Adrenal gland (tissue), 12 donors: Measurements from ENCODE around the gene APOL6. TPM values are rescaled to one million over a fixed set of nuclear protein-coding genes. Genes with fewer than 3 reads are reported as not detected.

Source experiments
- DNase-seq, 7 donors: peaks; one replicate each; pipeline ENCODE4 v3.0.0-alpha.2; 2019 to 2020
- H3K27ac ChIP-seq, 5 donors: fragments of 200-600 bp; sonication (generic) in 4 of 5; 1 replicate in 3 of 5; 2 replicates in 2 of 5; pipeline versions ENCODE4 v1.5.1 to v1.8.0; 2016 to 2020; ENCODE audit warnings: mild to moderate bottlenecking in 1 of 5
- H3K27me3 ChIP-seq: fragments of 200-600 bp; 2 replicates; pipeline ENCODE4 v1.8.0; 2021
- H3K36me3 ChIP-seq, 2 donors: fragments of 200-600 bp; replicated peaks in 1 of 2; 1 replicate in 1 of 2; 2 replicates in 1 of 2; pipeline versions ENCODE4 v1.5.1 to v1.8.0; 2018 to 2022
- H3K4me1 ChIP-seq, 2 donors: fragments of 200-600 bp; replicated peaks in 1 of 2; 1 replicate in 1 of 2; 2 replicates in 1 of 2; pipeline versions ENCODE4 v1.5.1 to v1.8.0; 2018 to 2021
- H3K4me3 ChIP-seq, 4 donors: fragments of 200-600 bp; sonication (generic) in 3 of 4; one replicate each; pipeline ENCODE4 v1.5.1; 2016 to 2018
- H3K9me3 ChIP-seq, 3 donors: fragments of 200-600 bp; sonication (generic) in 1 of 3; replicated peaks in 1 of 3; 1 replicate in 2 of 3; 2 replicates in 1 of 3; pipeline versions ENCODE4 v1.5.1 to v1.8.0; 2016 to 2021
- POLR2A ChIP-seq, 2 donors: fragments of 450-650 bp; IDR thresholded peaks; one replicate each; pipeline ENCODE4 v1.6.1; 2017; ENCODE audit warnings: antibody characterized with exemption in 2 of 2, mild to moderate bottlenecking in 2 of 2, moderate library complexity in 1 of 2
- WGBS, 4 donors: extraction: QIAGEN DNeasy Blood & Tissue Kit in 2 of 4; methylation state at CpG; one replicate each; pipeline versions ENCODE4 v1.1.5 to v1.1.7; 2013 to 2017; 5-methylcytosine and 5-hydroxymethylcytosine counted together
- intact Hi-C, 2 donors: fragments of 100-400 bp; cut with DNase I; formaldehyde crosslinking; loops; one replicate each; pipeline versions ENCODE4 v1.14.1 to v1.15.0; 2022 to 2023
- polyA plus RNA-seq, 3 donors: library from polyadenylated mRNA; stranded (reverse); fragments of 200-250 nt in 2 of 3; fragments of 350-450 nt in 1 of 3; fragmentation: Illumina TruSeq in 1 of 3; extraction: RNeasy Lipid Tissue Mini Kit (QIAGEN cat#74804) in 1 of 3; gene quantifications; one replicate each; pipeline ENCODE4 v1.2.3, GENCODE V29; 2013 to 2014
- total RNA-seq, 9 donors: library from RNA; depleted of rRNA in 4 of 9; stranded (reverse); fragments of >200 nt in 4 of 9; fragments of 120-200 nt in 1 of 9; fragmentation: NEBNext Ultra II Directional in 1 of 9; extraction: Animal tissue kit (Norgen Biotek cat#: 25700) in 1 of 9; gene quantifications; one replicate each; pipeline versions ENCODE4 v1.1.0 to v1.2.4, GENCODE V29; 2013 to 2023
- TF ChIP-seq, protein P1 (sequence below), 6 experiments: fragments of 450-650 bp in 4 of 6; fragments of 200-600 bp in 2 of 6; sonication (generic) in 1 of 6; IDR thresholded peaks; 1 replicate in 5 of 6; 2 replicates in 1 of 6; pipeline versions ENCODE4 v1.5.1 to v1.8.0; 2016 to 2021; ENCODE audit warnings: antibody characterized with exemption in 6 of 6, mild to moderate bottlenecking in 2 of 6, moderate library complexity in 1 of 6
- donor health status: healthy with polysubstance abuse.
- donor health status: Bipolar disorder and iron deficiency.
- donor health status: DM: yes; HTN: yes; CAD: no.
- donor health status: DM: no; HTN: no; CAD: no.
- donor health status: DM: no; HTN: no; CAD: no.
- donor health status: DM: yes; HTN: yes; CAD: no.

APOL6 gene
- total and polyA plus RNA-seq, 12 donors, result 6.5 to 37.9 (median 18.5) TPM

DNA sequence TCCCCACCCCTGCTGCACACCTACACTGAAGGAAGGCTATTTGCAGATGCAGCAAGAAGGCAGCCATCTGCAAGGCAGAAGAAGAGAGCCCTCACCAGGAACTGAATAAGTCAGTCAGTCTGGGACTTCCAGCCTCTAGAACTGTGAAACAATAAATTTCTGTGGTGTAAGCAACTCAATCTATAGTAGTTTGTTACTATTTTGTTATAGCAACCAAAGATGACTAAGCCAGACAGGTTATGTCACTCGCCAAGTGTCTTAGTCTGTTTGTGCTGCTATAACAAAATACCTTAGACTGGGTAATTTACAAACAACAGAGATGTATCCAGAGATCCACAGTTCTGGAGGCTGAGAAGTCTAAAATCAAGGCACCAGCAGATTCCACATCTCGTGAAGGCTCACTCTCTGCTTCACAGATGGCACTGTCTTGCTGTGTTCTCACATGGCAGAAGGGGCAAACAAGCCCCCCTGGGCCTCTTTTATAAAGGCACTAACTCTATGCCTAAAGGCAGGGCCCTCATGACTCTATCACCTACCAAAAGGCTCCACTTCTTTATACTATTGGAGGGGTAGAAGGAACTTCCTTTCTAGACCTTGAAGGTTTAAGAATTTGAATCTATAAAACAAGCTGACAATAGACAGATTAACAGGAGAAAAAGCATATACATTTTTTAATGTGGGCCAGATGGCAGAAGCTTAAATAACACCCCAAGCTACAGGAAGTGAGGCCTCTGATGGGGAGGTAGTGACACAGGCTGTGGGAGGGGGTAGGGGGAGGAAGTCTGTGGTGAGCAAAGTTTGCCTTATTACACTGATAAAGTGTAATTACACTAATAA, 12.3 kb downstream of the APOL6 start:
- 76 to 88% (median 87%) methylated on average over 2 of the region's 2 CpGs for WGBS, 4 donors
- Histone ChIP-seq H3K4me1 (peaks cover 26 to 58% of the 10 kb centered on the region in 2 donors), H3K27ac (peak overlapping the region in 3 of 5 donors; percentile 30 to 66 (median 62)), H3K9me3 (peaks cover 0 to 2% (median under 1%) of the 10 kb centered on the region in 3 donors), H3K27me3 (no peaks in the 10 kb centered on the region), H3K36me3 (peaks cover 0 to 40% of the 10 kb centered on the region in 2 donors), H3K4me3 (no peak overlapping the region)
- intact Hi-C loops, result no loop called here
- DNase-seq, result no peak
- TF ChIP-seq, protein P1, sequence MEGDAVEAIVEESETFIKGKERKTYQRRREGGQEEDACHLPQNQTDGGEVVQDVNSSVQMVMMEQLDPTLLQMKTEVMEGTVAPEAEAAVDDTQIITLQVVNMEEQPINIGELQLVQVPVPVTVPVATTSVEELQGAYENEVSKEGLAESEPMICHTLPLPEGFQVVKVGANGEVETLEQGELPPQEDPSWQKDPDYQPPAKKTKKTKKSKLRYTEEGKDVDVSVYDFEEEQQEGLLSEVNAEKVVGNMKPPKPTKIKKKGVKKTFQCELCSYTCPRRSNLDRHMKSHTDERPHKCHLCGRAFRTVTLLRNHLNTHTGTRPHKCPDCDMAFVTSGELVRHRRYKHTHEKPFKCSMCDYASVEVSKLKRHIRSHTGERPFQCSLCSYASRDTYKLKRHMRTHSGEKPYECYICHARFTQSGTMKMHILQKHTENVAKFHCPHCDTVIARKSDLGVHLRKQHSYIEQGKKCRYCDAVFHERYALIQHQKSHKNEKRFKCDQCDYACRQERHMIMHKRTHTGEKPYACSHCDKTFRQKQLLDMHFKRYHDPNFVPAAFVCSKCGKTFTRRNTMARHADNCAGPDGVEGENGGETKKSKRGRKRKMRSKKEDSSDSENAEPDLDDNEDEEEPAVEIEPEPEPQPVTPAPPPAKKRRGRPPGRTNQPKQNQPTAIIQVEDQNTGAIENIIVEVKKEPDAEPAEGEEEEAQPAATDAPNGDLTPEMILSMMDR (IDR thresholded peaks at IDR 0.05), result no peak
- TF ChIP-seq POLR2A (IDR thresholded peaks at IDR 0.05), result no peak

DNA sequence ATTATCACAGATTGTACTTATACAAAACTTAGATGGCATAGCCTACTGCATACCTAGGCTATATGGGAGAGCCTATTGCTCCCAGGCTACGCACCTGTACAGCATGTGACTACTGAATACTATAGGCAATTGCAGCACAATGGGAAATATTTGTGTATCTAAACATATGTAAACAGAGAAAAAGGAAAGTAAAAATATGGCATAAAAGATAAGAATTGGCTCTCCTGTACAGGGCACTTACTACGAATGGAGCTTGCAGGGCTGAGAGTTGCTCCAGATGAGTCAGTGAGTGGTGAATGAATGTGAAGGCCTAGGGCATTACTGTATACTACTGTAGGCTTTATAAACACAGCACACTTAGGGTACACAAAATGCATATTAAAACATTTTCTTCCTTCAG, 13.2 kb downstream of the APOL6 start:
- 63 to 69% (median 66%) methylated on average over 2 of the region's 2 CpGs for WGBS, 4 donors

DNA sequence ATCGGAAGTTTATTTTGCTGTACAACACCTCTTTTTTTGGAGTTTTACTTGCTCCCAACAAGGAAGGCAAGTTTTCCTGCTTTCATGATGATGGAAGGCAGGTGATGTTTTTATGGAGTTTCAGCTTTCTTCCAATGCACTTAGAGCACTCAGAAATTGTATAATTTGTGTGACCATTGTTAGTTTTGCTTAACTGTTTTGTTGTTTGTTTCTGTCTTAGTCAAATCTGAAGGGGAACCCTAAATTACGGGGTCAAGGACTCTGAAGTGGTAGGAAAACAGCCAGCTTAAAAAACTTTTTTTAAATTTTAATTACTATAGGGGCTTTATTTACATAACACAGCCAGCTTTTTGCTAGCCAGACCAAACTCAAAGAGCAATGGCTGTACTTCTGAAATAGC, 14.7 kb downstream of the APOL6 start:
- no peaks in the 10 kb centered on the region for H3K27me3 ChIP-seq
- intact Hi-C loops, result no loop called here
- WGBS, 4 donors, result 57 to 72% (median 68%) methylated on average over 2 of the region's 2 CpGs
- H3K9me3 ChIP-seq, result peaks cover 0 to 13% (median 6%) of the 10 kb centered on the region in 3 donors
- H3K4me3 ChIP-seq, result peak overlapping the region in 2 of 4 donors; percentile 4 to 25
- no peak for TF ChIP-seq POLR2A (IDR thresholded peaks at IDR 0.05)
- TF ChIP-seq, protein P1 (IDR thresholded peaks at IDR 0.05), result no peak
- H3K27ac ChIP-seq, result peak overlapping the region; percentile 34 to 73 (median 53)
- peaks cover 26 to 48% of the 10 kb centered on the region in 2 donors for H3K4me1 ChIP-seq
- DNase-seq, result no peak
- peaks cover 0 to 26% of the 10 kb centered on the region in 2 donors for H3K36me3 ChIP-seq

More for the DNA sequence above, 13.2 kb downstream of the APOL6 start:
- intact Hi-C loops, result no loop called here
- peak in 3 of 7 donors; percentile 45 to 52 (median 46) for DNase-seq
- peaks cover 0 to 39% of the 10 kb centered on the region in 2 donors for H3K36me3 ChIP-seq
- H3K4me1 ChIP-seq, result peaks cover 26 to 58% of the 10 kb centered on the region in 2 donors
- H3K27ac ChIP-seq, result peak overlapping the region in 3 of 5 donors; percentile 30 to 66 (median 53)
- TF ChIP-seq, protein P1 (IDR thresholded peaks at IDR 0.05), result no peak
- no peak for TF ChIP-seq POLR2A (IDR thresholded peaks at IDR 0.05)
- no peak overlapping the region for H3K4me3 ChIP-seq
- H3K27me3 ChIP-seq, result no peaks in the 10 kb centered on the region
- H3K9me3 ChIP-seq, result peaks cover 0 to 6% (median 6%) of the 10 kb centered on the region in 3 donors

DNA sequence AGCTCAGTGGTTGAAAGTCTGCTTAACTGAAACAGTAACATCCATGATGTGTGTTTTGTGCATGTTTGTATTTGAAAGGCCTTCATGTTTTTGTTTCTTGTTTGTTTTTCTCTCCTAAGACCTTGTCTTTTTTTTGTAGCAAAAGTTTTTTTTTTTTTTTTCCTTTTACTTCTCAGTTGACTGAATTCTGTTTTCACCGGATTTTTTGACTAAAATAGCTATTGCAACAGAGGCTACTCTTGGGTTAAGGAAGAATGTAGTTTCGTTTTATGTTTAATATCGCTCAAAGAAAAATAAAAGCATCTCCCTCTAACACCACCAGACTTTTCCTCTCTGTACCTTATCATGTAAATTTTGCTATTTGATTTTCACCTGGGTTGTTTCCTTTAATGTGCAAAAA, 15.1 kb downstream of the APOL6 start:
- DNase-seq, result no peak
- Histone ChIP-seq H3K4me3 (peak overlapping the region in 2 of 4 donors; percentile 4 to 25), H3K27ac (peak overlapping the region; percentile 34 to 73 (median 53)), H3K36me3 (peaks cover 0 to 22% of the 10 kb centered on the region in 2 donors), H3K27me3 (no peaks in the 10 kb centered on the region), H3K9me3 (peaks cover 0 to 13% (median 6%) of the 10 kb centered on the region in 3 donors), H3K4me1 (peaks cover 26 to 48% of the 10 kb centered on the region in 2 donors)
- 17 to 26% (median 22%) methylated on average over 3 of the region's 3 CpGs for WGBS, 4 donors
- intact Hi-C loops, result no loop called here
- TF ChIP-seq, protein P1 (IDR thresholded peaks at IDR 0.05), result no peak
- no peak for TF ChIP-seq POLR2A (IDR thresholded peaks at IDR 0.05)
